NCI-H526 treated with DMSO at 0.1 percent for 48 hours (cell line): Measurements from ENCODE around the gene BRD3.

Experiments used
- DNase-seq: peaks from one replicate; lab custom pipeline; 2025; lab: John Stamatoyannopoulos, UW

The BRD3 gene

GRCh38 chr9:134024214-134024792, 43.5 kb downstream of the BRD3 start:
- DNase-seq, result no peak

GRCh38 chr9:134014946-134015345, 52.9 kb downstream of the BRD3 start:
- no peak for DNase-seq

- no peak for DNase-seq
Measured at GRCh38 chr9:134011401-134011800, 56.4 kb downstream of the BRD3 start.

GRCh38 chr9:134010310-134011173, 57.3 kb downstream of the BRD3 start:
- DNase-seq, result no peak

- DNase-seq, result no peak
Measured at GRCh38 chr9:134007571-134007970, 60.3 kb downstream of the BRD3 start.

- no peak for DNase-seq
Measured at GRCh38 chr9:134007150-134007549, 60.7 kb downstream of the BRD3 start.

GRCh38 chr9:134005381-134005780, 62.4 kb downstream of the BRD3 start:
- DNase-seq, result no peak

- no peak for DNase-seq
Measured at GRCh38 chr9:134004881-134005280, 62.9 kb downstream of the BRD3 start.

- DNase-seq, result no peak
Measured at GRCh38 chr9:134004131-134004873, 63.5 kb downstream of the BRD3 start.

GRCh38 chr9:134003237-134003636, 64.6 kb downstream of the BRD3 start:
- DNase-seq, result no peak

- DNase-seq, result no peak
Measured at GRCh38 chr9:134002796-134003195, 65.0 kb downstream of the BRD3 start.

GRCh38 chr9:133999851-134000265, 68.0 kb downstream of the BRD3 start:
- DNase-seq, result no peak

- DNase-seq, result no peak
Measured at GRCh38 chr9:133998915-133999595, 68.8 kb downstream of the BRD3 start.

GRCh38 chr9:133997584-133997983, 70.2 kb downstream of the BRD3 start:
- no peak for DNase-seq

- DNase-seq, result no peak
Measured at GRCh38 chr9:133996531-133997520, 71.0 kb downstream of the BRD3 start.

- DNase-seq, result no peak
Measured at GRCh38 chr9:133995012-133995896, 72.6 kb downstream of the BRD3 start.

- no peak for DNase-seq
Measured at GRCh38 chr9:133994353-133995011, 73.3 kb downstream of the BRD3 start.

GRCh38 chr9:133993635-133994253, 74.1 kb downstream of the BRD3 start:
- DNase-seq, result no peak
